WTC11 (cell line): ENCODE results near the gene LIMS2. TPM values are rescaled to one million over a fixed set of nuclear protein-coding genes. Genes with fewer than 3 reads are reported as not detected.

Experiments
- ATAC-seq: fragments of 200-7000 bp; cut with Tn5 transposase; 2 replicates; pipeline ENCODE4 v1.10.0; 2021; ENCODE audit warnings: mild to moderate bottlenecking, moderate library complexity
- CTCF ChIA-PET: fragments of 300-600 bp; sonication (Branson Sonifier 250); formaldehyde crosslinking; loops from one replicate; lab custom pipeline; 2021; ENCODE audit warnings: antibody characterized with exemption; lab: Charles Lee
- POLR2A ChIA-PET: fragments of 350-600 bp; sonication (Branson Sonifier 250); formaldehyde crosslinking; loops from one replicate; lab custom pipeline; 2021; ENCODE audit warnings: antibody characterized with exemption; lab: Charles Lee
- DNase-seq: peaks from one replicate; pipeline ENCODE4 v3.0.0; 2021; ENCODE audit warnings: low spot score
- H3K27ac Mint-ChIP-seq: 2 replicates; pipeline ENCODE4 v1.8.0; 2021; ENCODE audit warnings: mixed read lengths
- H3K27me3 Mint-ChIP-seq: 2 replicates; pipeline ENCODE4 v1.8.0; 2021; ENCODE audit warnings: low read depth, mild to moderate bottlenecking, moderate library complexity, mixed read lengths
- H3K36me3 Mint-ChIP-seq: 2 replicates; pipeline ENCODE4 v1.8.0; 2021; ENCODE audit warnings: mixed read lengths
- H3K4me1 Mint-ChIP-seq: 2 replicates; pipeline ENCODE4 v1.8.0; 2022; ENCODE audit warnings: mixed read lengths
- H3K4me3 Mint-ChIP-seq: 2 replicates; pipeline ENCODE4 v1.8.0; 2021; ENCODE audit warnings: mild to moderate bottlenecking, moderate library complexity, mixed read lengths
- H3K9me3 Mint-ChIP-seq: 2 replicates; pipeline ENCODE4 v1.8.0; 2021; ENCODE audit warnings: mixed read lengths
- ELF4 ChIP-seq: sonication (generic); formaldehyde crosslinking; IDR thresholded peaks from 2 replicates; pipeline ENCODE4 v1.8.1; 2022; ENCODE audit warnings: low read depth, mild to moderate bottlenecking, moderate library complexity, missing genetic modification reagents
- FOXP1 ChIP-seq: sonication (generic); formaldehyde crosslinking; IDR thresholded peaks from 2 replicates; pipeline ENCODE4 v1.8.0; 2022; ENCODE audit warnings: missing genetic modification reagents, mild to moderate bottlenecking, moderate library complexity, borderline replicate concordance
- HMGA2 ChIP-seq: fragments of 250-450 bp; sonication (Bioruptor Pico); IDR thresholded peaks from 2 replicates; pipeline ENCODE4 v1.4.0; 2021; ENCODE audit warnings: mild to moderate bottlenecking, moderate library complexity
- KAT7 ChIP-seq: sonication (generic); formaldehyde crosslinking; IDR thresholded peaks from 2 replicates; pipeline ENCODE4 v1.8.1; 2023; ENCODE audit warnings: missing genetic modification reagents, mild to moderate bottlenecking, borderline replicate concordance
- MXD4 ChIP-seq: fragments of 250-450 bp; sonication (Bioruptor Pico); IDR thresholded peaks from 2 replicates; pipeline ENCODE4 v1.8.0; 2021; ENCODE audit warnings: mild to moderate bottlenecking, moderate library complexity, borderline replicate concordance
- MYBL2 ChIP-seq: sonication (generic); formaldehyde crosslinking; IDR thresholded peaks from 2 replicates; pipeline ENCODE4 v1.8.1; 2023; ENCODE audit warnings: mild to moderate bottlenecking, moderate library complexity, missing genetic modification reagents
- NFATC4 ChIP-seq: fragments of 250-450 bp; sonication (Bioruptor Pico); IDR thresholded peaks from 2 replicates; pipeline ENCODE4 v1.9.0; 2021; ENCODE audit warnings: mild to moderate bottlenecking
- NR2C2 ChIP-seq: sonication (generic); formaldehyde crosslinking; IDR thresholded peaks from 2 replicates; pipeline ENCODE4 v1.8.0; 2022; ENCODE audit warnings: mild to moderate bottlenecking, missing genetic modification reagents
- PRRX2 ChIP-seq: fragments of 250-450 bp; sonication (Bioruptor Pico); IDR thresholded peaks from 2 replicates; pipeline ENCODE4 v1.8.0; 2021; ENCODE audit warnings: mild to moderate bottlenecking
- SMAD4 ChIP-seq: sonication (generic); formaldehyde crosslinking; IDR thresholded peaks from 2 replicates; pipeline ENCODE4 v1.8.0; 2022; ENCODE audit warnings: mild to moderate bottlenecking, missing genetic modification reagents
- SP1 ChIP-seq: sonication (generic); formaldehyde crosslinking; conservative IDR thresholded peaks from 2 replicates; pipeline ENCODE4 v1.8.1; 2022; ENCODE audit warnings: missing genetic modification reagents
- TCF7 ChIP-seq: sonication (generic); formaldehyde crosslinking; IDR thresholded peaks from 2 replicates; pipeline ENCODE4 v1.8.0; 2022; ENCODE audit warnings: mild to moderate bottlenecking, low read depth, missing genetic modification reagents, moderate library complexity
- TEAD4 ChIP-seq: sonication (generic); formaldehyde crosslinking; IDR thresholded peaks from 2 replicates; pipeline ENCODE4 v1.8.0; 2022; ENCODE audit warnings: mild to moderate bottlenecking, missing genetic modification reagents
- ZBTB21 ChIP-seq: sonication (generic); formaldehyde crosslinking; IDR thresholded peaks from 2 replicates; pipeline ENCODE4 v1.8.1; 2023; ENCODE audit warnings: mild to moderate bottlenecking, missing genetic modification reagents, borderline replicate concordance
- ZNF423 ChIP-seq: fragments of 250-450 bp; sonication (Bioruptor Pico); IDR thresholded peaks from 2 replicates; pipeline ENCODE4 v2.1.2; 2022; ENCODE audit warnings: mild to moderate bottlenecking, moderate library complexity
- total RNA-seq: library from RNA; stranded (reverse); gene quantifications from 3 replicates; pipeline ENCODE4 v1.2.3, GENCODE V29; 2021
- TF ChIP-seq, protein P1 (sequence below): fragments of 250-450 bp; sonication (Bioruptor Pico); IDR thresholded peaks from 2 replicates; pipeline ENCODE4 v1.9.0; 2021; ENCODE audit warnings: moderate library complexity, mild to moderate bottlenecking, inconsistent platforms, borderline replicate concordance
- TF ChIP-seq, protein P2 (sequence below): sonication (generic); formaldehyde crosslinking; IDR thresholded peaks from 2 replicates; pipeline ENCODE4 v1.8.1; 2023; ENCODE audit warnings: mild to moderate bottlenecking, moderate library complexity, missing genetic modification reagents
- TF ChIP-seq, protein P3 (sequence below): sonication (generic); formaldehyde crosslinking; IDR thresholded peaks from 2 replicates; pipeline ENCODE4 v1.8.1; 2023; ENCODE audit warnings: mild to moderate bottlenecking, missing genetic modification reagents, moderate library complexity
- TF ChIP-seq, protein P4 (sequence below): fragments of 250-450 bp; sonication (Bioruptor Pico); IDR thresholded peaks from 2 replicates; pipeline ENCODE4 v1.9.0; 2021; ENCODE audit warnings: mild to moderate bottlenecking

LIMS2 gene
- total RNA-seq, 1 experiment from 2014 or later: 2.4 TPM

DNA sequence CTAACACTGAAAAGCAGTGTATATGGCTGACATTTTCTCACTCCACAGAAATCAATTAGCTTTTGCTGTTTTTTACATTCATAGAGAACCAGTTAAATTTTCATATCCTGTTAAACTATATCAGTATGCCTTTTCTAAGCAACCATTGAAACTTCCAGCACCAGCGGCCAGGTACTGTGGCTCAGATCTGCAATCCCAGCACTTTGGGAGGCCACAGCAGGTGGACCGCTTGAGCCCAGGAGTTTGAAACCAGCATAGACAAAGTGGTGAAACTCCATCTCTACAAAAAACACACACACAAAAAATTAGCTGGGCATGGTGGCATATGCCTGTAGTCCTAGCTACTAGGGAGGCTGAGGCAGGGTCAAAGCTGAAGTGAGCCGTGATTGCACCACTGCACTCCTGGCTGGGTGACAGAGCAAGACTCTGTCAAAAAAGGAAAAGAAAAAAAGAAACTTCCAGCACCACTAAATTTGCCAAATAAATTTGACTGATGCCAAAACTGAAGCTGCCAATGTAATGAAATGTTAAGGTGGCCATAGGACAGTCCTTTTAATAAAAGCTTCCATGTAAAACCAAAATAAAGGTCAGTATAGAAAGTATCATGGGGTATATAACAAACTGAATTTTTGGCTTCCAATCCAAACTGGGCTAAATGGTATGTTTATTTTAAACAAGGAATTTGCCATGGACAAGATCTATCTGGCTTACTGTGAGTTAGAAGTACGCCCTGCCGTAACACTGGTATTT is 29.5 kb upstream of the LIMS2 start:
- peaks cover 27% of the 10 kb centered on the region for H3K4me1 Mint-ChIP-seq
- POLR2A ChIA-PET: interaction anchor here (1.3 kb wide), 1 partner anchor 30 kb away, joined by 4 read pairs; no protein-coding TSS in a partner anchor
- H3K27ac Mint-ChIP-seq: 0 out of 2 replicates have a peak overlapping the region, but pooled peaks have one; percentile 57
- CTCF ChIA-PET: interaction anchor here (3.1 kb wide), 1 partner anchor 9 kb away, joined by 9 read pairs; no protein-coding TSS in a partner anchor
- no peak overlapping the region for H3K4me3 Mint-ChIP-seq
- no peaks in the 10 kb centered on the region for H3K9me3 Mint-ChIP-seq
- peaks cover 44% of the 10 kb centered on the region for H3K36me3 Mint-ChIP-seq
- no peak for TF ChIP-seq TCF7 (CRISPR knock-in tag)
- TF ChIP-seq ZNF423 (CRISPR knock-in tag): no peak
- TF ChIP-seq, protein P1, sequence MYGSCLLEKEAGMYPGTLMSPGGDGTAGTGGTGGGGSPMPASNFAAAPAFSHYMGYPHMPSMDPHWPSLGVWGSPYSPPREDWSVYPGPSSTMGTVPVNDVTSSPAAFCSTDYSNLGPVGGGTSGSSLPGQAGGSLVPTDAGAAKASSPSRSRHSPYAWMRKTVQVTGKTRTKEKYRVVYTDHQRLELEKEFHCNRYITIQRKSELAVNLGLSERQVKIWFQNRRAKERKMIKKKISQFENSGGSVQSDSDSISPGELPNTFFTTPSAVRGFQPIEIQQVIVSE (CRISPR knock-in tag): no peak
- TF ChIP-seq, protein P2, sequence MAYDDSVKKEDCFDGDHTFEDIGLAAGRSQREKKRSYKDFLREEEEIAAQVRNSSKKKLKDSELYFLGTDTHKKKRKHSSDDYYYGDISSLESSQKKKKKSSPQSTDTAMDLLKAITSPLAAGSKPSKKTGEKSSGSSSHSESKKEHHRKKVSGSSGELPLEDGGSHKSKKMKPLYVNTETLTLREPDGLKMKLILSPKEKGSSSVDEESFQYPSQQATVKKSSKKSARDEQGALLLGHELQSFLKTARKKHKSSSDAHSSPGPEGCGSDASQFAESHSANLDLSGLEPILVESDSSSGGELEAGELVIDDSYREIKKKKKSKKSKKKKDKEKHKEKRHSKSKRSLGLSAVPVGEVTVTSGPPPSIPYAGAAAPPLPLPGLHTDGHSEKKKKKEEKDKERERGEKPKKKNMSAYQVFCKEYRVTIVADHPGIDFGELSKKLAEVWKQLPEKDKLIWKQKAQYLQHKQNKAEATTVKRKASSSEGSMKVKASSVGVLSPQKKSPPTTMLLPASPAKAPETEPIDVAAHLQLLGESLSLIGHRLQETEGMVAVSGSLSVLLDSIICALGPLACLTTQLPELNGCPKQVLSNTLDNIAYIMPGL (CRISPR knock-in tag): no peak
- TF ChIP-seq HMGA2: no peak
- no peak for TF ChIP-seq PRRX2 (CRISPR knock-in tag)
- no peak for TF ChIP-seq ZBTB21 (CRISPR knock-in tag)
- TF ChIP-seq KAT7 (CRISPR knock-in tag): no peak
- no peak for TF ChIP-seq FOXP1 (CRISPR knock-in tag)
- TF ChIP-seq SP1 (CRISPR knock-in tag): no peak
- TF ChIP-seq SMAD4: no peak
- TF ChIP-seq, protein P3, sequence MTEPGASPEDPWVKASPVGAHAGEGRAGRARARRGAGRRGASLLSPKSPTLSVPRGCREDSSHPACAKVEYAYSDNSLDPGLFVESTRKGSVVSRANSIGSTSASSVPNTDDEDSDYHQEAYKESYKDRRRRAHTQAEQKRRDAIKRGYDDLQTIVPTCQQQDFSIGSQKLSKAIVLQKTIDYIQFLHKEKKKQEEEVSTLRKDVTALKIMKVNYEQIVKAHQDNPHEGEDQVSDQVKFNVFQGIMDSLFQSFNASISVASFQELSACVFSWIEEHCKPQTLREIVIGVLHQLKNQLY (CRISPR knock-in tag): no peak
- TF ChIP-seq NR2C2 (CRISPR knock-in tag): no peak
- TF ChIP-seq, all 79 proteins: peak for 0
- no peak for ATAC-seq
- DNase-seq: no peak
- H3K27me3 Mint-ChIP-seq: peaks cover 1% of the 10 kb centered on the region

DNA sequence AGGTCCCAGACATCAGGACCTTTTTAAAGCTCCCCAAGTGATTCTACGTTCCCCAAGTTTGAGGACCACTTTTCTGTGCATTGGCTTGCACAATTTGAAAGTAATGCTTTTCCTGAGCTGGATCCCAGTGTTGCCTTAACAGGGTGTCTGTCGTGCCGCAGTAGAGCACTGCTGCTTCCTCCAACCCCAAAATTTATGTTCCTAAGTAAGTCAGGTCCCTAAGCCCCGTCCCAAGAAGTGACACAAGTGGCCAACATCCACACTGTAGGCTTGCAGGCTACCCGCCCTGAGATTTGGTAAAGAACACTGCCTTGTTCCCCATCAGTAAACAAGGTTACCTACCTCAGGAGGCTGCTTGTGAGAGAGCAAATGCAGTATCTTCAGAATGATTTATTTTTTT is 28.0 kb upstream of the LIMS2 start:
- Mint-ChIP-seq H3K9me3 (no peaks in the 10 kb centered on the region), H3K27ac (no peak overlapping the region), H3K36me3 (peaks cover 31% of the 10 kb centered on the region), H3K4me1 (peaks cover 28% of the 10 kb centered on the region)
- ATAC-seq: no peak
- CTCF ChIA-PET: interaction anchor here (3.1 to 4.7 kb wide), 2 partner anchors 8 to 112 kb away, joined by 9 to 35 read pairs; no protein-coding TSS in a partner anchor
- POLR2A ChIA-PET: no interaction called here
- TF ChIP-seq, protein P4, sequence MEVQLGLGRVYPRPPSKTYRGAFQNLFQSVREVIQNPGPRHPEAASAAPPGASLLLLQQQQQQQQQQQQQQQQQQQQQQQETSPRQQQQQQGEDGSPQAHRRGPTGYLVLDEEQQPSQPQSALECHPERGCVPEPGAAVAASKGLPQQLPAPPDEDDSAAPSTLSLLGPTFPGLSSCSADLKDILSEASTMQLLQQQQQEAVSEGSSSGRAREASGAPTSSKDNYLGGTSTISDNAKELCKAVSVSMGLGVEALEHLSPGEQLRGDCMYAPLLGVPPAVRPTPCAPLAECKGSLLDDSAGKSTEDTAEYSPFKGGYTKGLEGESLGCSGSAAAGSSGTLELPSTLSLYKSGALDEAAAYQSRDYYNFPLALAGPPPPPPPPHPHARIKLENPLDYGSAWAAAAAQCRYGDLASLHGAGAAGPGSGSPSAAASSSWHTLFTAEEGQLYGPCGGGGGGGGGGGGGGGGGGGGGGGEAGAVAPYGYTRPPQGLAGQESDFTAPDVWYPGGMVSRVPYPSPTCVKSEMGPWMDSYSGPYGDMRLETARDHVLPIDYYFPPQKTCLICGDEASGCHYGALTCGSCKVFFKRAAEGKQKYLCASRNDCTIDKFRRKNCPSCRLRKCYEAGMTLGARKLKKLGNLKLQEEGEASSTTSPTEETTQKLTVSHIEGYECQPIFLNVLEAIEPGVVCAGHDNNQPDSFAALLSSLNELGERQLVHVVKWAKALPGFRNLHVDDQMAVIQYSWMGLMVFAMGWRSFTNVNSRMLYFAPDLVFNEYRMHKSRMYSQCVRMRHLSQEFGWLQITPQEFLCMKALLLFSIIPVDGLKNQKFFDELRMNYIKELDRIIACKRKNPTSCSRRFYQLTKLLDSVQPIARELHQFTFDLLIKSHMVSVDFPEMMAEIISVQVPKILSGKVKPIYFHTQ (CRISPR knock-in tag): no peak
- TF ChIP-seq TCF7 (CRISPR knock-in tag) (no peak), NFATC4 (CRISPR knock-in tag) (no peak), SP1 (CRISPR knock-in tag) (no peak), ELF4 (CRISPR knock-in tag) (no peak), MXD4 (CRISPR knock-in tag) (no peak), MYBL2 (CRISPR knock-in tag) (no peak), TEAD4 (CRISPR knock-in tag) (no peak)
- TF ChIP-seq, all 79 proteins: peak for 0
- Mint-ChIP-seq H3K27me3 (peaks cover 16% of the 10 kb centered on the region), H3K4me3 (peak overlapping the region; percentile 79)
- no peak for DNase-seq
